ENCODE measurements around the gene ZBTB20. TPM values are rescaled to one million over a fixed set of nuclear protein-coding genes. Genes with fewer than 3 reads are reported as not detected.

ZBTB20 gene
- total RNA-seq, 6 donors from 2014 or later: 40.0 to 150 (median 65.8) TPM

DNA sequence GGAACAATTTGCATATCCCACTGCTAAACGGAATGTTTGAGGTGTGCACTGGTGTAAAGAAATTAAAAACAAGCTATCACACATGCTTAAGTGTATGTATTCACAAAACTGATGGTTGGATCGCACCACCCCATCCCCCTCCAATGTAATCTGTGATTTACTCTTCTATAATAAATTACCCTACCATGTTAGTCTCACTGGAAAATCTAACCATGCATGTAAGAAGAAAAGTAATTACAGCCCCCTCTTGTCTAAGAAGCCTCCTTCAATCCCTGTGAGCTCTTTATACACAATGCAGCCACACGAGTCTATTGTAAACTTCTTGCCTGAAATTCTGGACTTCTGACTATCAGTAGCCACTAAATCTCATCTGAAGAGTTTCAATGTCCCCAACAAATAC, 173.6 kb downstream of the ZBTB20 start:
- H3K27ac ChIP-seq: no peak overlapping the region
- H3K9me3 ChIP-seq: no peaks in the 10 kb centered on the region
- H3K4me1 ChIP-seq: no peaks in the 10 kb centered on the region
- DNase-seq (no peak), ATAC-seq (ENCODE audit: low FRiP score in 2 of 2) (no peak)
- 95% methylated on average over 3 of the region's 3 CpGs for WGBS, 2 donors
- H3K36me3 ChIP-seq: peaks cover 0 to 6% (median 0%) of the 10 kb centered on the region in 4 donors
- H3K27me3 ChIP-seq: no peaks in the 10 kb centered on the region
- H3K4me3 ChIP-seq: no peak overlapping the region
- TF ChIP-seq CTCF (IDR thresholded peaks at IDR 0.05) (no peak), EP300 (IDR thresholded peaks at IDR 0.05) (no peak), POLR2AphosphoS5 (IDR thresholded peaks at IDR 0.05) (no peak), POLR2A (IDR thresholded peaks at IDR 0.05) (no peak)

DNA sequence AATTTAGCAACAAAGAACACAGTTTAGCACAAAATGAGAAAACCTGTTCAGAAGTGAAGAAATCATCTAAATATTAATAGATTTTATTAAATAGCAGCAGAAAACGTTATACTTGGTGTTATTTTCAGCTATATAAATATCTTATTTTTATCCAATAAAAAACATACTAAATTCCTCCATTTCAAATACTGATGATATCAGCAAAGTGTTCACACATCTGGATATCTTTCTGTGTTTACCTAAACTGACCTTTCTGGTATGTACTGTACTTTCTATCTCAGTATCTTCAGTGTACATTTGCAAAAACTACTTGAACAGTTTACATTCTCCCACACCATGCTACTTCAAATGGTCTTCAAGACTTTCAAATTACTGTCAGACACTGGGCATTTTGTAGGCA, 179.9 kb downstream of the ZBTB20 start:
- Histone ChIP-seq H3K27ac (no peak overlapping the region), H3K4me1 (peaks cover 0 to 3% (median 0%) of the 10 kb centered on the region in 4 donors), H3K27me3 (no peaks in the 10 kb centered on the region), H3K9me3 (no peaks in the 10 kb centered on the region), H3K36me3 (peaks cover 0 to 6% (median 0%) of the 10 kb centered on the region in 4 donors), H3K4me3 (no peak overlapping the region)
- 43% methylated on average over 1 of the region's 1 CpG for WGBS, 2 donors
- ATAC-seq (ENCODE audit: low FRiP score in 2 of 2) (no peak), DNase-seq (no peak)
- TF ChIP-seq POLR2AphosphoS5 (IDR thresholded peaks at IDR 0.05) (no peak), POLR2A (IDR thresholded peaks at IDR 0.05) (no peak), CTCF (IDR thresholded peaks at IDR 0.05) (no peak), EP300 (IDR thresholded peaks at IDR 0.05) (no peak)

- WGBS, 2 donors: 51 to 64% methylated on average over 2 of the region's 2 CpGs
- Histone ChIP-seq H3K4me1 (peaks cover 0 to 3% (median 0%) of the 10 kb centered on the region in 4 donors), H3K9me3 (no peaks in the 10 kb centered on the region), H3K4me3 (no peak overlapping the region), H3K27ac (no peak overlapping the region), H3K27me3 (no peaks in the 10 kb centered on the region), H3K36me3 (no peaks in the 10 kb centered on the region)
- DNase-seq: no peak
- no peak for ATAC-seq (ENCODE audit: low FRiP score in 2 of 2)
- no peak for TF ChIP-seq EP300 (IDR thresholded peaks at IDR 0.05)
- no peak for TF ChIP-seq POLR2AphosphoS5 (IDR thresholded peaks at IDR 0.05)
- TF ChIP-seq CTCF (IDR thresholded peaks at IDR 0.05): no peak
- no peak for TF ChIP-seq POLR2A (IDR thresholded peaks at IDR 0.05)
Measured at GRCh38 chr3:114962189-114962588, 184.9 kb downstream of the ZBTB20 start.

GRCh38 chr3:114958930-114959329, 188.2 kb downstream of the ZBTB20 start:
- Histone ChIP-seq H3K36me3 (no peaks in the 10 kb centered on the region), H3K4me1 (peaks cover 0 to 3% (median 0%) of the 10 kb centered on the region in 4 donors), H3K27me3 (no peaks in the 10 kb centered on the region), H3K4me3 (no peak overlapping the region), H3K9me3 (peaks cover under 1 to 2% (median 1%) of the 10 kb centered on the region in 4 donors), H3K27ac (no peak overlapping the region)
- TF ChIP-seq CTCF (IDR thresholded peaks at IDR 0.05) (no peak), EP300 (IDR thresholded peaks at IDR 0.05) (no peak), POLR2A (IDR thresholded peaks at IDR 0.05) (no peak), POLR2AphosphoS5 (IDR thresholded peaks at IDR 0.05) (no peak)
- DNase-seq (no peak), ATAC-seq (ENCODE audit: low FRiP score in 2 of 2) (no peak)

- Histone ChIP-seq H3K27ac (no peak overlapping the region), H3K9me3 (peaks cover 8 to 18% (median 13%) of the 10 kb centered on the region in 4 donors), H3K4me3 (no peak overlapping the region), H3K36me3 (no peaks in the 10 kb centered on the region), H3K4me1 (no peaks in the 10 kb centered on the region), H3K27me3 (no peaks in the 10 kb centered on the region)
- no peak for ATAC-seq (ENCODE audit: low FRiP score in 2 of 2)
- DNase-seq: no peak
- 91 to 97% methylated on average over 1 of the region's 1 CpG for WGBS, 2 donors
- TF ChIP-seq POLR2A (IDR thresholded peaks at IDR 0.05): no peak
- no peak for TF ChIP-seq POLR2AphosphoS5 (IDR thresholded peaks at IDR 0.05)
Measured at GRCh38 chr3:114953800-114954199, 193.3 kb downstream of the ZBTB20 start.
